GM21390 (cell line): ENCODE measurements around the gene SLC9A6.

ENCODE experiments used
- ATAC-seq: cut with Tn5 transposase; IDR thresholded peaks from one replicate; pipeline ENCODE4 v1.9.1; 2021; ENCODE audit not compliant: unreplicated experiment

The SLC9A6 gene

GRCh38 chrX:135985157-135985972 is at the start of gene SLC9A6:
TSS of gene SLC9A6 (plus strand) at chrX:135985435. CDS start at chrX:135985659, 224 bp downstream.
- ATAC-seq: peak; percentile 89

DNA sequence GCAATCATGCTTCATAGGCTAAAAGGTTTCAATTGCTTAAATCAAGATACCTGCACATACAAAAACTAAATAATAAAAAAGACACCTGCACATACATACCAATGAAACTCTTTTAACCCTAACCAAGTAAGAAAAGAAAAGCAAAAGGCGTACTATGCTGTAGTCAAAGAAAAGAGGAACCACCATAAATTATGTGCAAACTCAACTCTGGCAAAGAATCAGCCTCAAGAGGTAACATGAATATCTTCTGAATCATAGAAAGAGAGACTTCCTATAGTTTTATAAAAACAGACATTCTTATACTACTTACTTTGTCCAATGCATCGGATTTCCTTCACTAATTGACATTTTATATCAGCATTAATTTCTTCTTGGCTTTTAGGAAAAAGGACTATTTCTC is 40.7 kb upstream of the SLC9A6 start:
- no peak for ATAC-seq

- ATAC-seq: no peak
Measured at GRCh38 chrX:135951291-135951690, 33.9 kb upstream of the SLC9A6 start.

DNA sequence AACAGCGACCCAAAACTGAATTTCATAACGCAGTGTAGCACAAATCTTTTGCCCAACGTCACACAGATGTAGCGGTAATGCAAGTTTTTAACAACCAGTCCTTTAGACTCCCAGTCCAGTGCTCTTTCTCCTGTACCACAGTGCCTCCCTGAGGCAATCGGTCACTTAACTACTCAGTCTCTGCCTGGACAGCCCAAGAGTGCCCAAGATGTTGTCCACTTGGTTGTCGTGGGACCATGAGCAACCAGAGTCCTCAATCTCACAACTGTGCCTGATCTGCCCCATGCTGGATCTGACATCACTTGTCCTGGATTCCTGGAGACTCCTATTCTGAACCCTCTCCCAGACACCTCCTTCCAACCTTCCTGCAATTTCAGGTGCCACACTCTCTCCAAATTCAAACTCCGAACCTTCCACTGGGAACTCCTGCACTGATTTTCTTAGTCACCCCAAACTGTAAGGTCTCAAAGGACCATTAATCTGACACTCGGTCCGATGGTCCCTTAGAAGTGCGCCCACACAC is 12.1 kb upstream of the SLC9A6 start:
- no peak for ATAC-seq

DNA sequence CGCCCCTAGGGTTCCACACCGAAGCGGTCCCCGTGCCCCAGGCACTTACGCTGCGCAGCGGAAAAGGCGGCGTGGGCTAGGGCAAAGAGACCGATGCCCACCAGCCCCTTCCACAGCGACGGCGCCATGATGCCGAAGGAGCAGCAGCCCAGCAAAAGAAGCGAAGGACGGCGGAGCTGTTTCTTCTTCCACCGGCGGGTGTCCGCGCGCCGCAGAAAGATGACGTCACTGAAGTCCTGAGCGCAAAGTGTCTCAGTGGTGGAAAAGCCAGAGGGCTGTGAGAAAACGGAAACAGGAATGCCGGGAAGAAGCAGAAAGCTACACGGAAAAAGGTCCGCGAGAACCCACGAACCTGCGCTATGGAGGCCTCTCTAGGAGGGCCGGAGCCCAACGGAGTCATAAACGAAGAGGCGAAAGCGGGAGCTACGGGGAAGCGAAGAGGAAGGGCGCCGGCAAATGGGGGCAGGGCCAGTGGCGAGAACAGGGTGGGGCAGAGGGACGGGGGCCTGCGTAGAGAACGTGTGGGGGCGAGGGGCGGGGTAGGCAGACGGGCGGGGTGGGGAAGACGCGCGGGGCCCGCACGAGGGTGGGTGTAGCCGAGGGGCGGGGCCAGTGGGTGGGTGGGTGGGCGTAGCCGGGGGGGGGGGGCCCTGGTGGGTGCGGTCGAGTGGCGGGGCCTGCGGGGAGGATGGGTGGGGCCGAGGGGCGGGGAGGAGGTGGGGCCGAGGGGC is 11.5 kb upstream of the SLC9A6 start, which contains the start of gene MMGT1:
TSS of gene MMGT1 (minus strand) at position 441 of the 731 bp plus-strand sequence. CDS start at position 128, 313 bp downstream.
- peak; percentile 84 for ATAC-seq

GRCh38 chrX:135974279-135974856 is 10.9 kb upstream of the SLC9A6 start:
- no peak for ATAC-seq

GRCh38 chrX:135975421-135975820 is 9.8 kb upstream of the SLC9A6 start:
- ATAC-seq: no peak

DNA sequence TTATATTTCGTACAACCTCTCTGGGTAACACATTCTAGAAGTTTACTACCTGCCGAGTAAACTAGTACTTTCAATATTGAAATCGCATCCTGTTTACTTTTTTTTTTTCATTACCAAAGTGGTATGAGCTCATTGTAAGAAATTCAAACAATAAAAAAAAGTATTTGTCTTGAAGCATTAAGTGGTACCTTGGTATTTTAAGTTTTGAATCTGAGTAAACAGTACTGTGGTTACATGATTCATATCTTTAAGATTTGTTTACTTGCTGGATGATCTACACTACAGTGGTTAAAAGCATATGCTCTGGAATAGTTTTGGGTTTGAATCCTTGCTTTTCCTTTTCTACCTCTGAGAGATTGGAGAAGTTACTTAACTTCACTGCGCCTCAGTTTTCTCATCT is 7.6 kb upstream of the SLC9A6 start:
- no peak for ATAC-seq

- ATAC-seq: no peak
Measured at GRCh38 chrX:135981010-135981409, 4.2 kb upstream of the SLC9A6 start.

DNA sequence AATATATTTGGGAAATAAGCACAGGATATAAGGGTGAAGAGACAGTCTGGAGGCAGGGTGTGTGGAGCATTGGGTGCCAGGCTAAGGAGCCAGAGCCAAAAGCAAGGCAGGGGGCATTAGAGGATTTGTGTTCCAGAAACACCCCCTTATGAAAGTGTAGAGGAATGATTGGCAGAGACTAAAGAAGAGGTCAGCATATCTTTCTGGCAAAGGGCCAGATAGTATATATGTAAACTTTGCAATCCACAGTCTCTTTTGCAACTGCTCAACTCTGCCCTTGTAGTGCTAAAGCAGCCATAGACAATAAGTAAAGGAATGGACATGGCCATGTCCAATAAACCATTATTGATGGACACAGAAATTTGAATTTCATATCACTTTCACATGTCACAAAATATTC is 3.6 kb upstream of the SLC9A6 start:
- no peak for ATAC-seq

GRCh38 chrX:135982860-135983259 is 2.4 kb upstream of the SLC9A6 start:
- ATAC-seq: no peak

DNA sequence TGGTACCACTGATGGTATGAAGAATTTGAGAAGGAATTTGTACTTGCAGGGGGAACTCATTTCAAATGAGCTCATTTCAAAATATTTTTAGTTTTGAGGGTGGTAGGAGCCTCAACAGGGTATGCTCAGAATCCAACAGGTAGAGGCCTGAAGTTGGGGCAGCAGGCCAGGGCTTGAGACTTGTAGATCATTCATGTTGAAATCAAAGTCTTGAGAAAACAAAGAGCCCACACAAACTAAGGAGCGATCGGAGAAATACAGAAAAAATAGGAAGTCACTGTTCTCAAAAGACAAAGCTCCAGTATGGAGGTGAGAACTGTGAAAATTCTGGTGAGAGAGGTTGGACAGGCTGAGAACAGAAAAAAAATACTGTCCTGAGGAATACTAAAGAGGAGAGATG is 979 bp upstream of the SLC9A6 start:
- ATAC-seq: no peak

DNA sequence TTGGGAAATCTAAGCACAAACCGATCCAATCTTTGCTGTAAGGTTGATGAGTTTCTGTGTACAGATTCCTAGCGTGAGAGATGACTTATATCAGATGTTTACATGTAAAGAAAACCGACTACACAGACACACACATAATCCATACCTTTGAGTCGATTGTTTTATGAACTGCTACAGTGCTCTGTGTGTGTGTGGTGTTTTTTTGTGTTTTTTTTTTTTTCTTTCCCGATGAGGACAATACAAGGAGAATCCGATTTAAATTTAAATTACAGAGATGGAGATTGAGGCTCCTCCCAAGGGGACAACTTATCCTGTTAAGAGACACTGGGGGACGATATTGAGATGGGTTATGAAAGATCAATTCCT is 461 bp upstream of the SLC9A6 start:
- ATAC-seq: peak; percentile 2

DNA sequence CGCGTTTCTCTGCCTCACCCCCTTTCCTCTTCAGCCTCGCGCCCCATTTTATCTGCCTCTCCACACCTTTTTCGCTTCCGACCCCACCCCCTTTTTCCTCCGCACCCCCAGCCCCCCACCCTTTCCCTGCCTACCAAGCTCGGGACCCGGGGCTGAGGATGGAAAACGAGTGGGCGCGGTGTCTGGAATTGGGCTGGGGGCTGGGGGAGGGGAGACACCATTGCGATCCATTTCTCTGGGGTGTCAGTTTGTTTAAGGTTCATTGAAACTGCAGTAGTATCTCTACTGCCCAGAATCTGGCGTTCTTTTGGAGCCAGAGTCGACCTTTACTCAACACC is 707 bp downstream of the SLC9A6 start:
- ATAC-seq: no peak

GRCh38 chrX:135988245-135988644 is 3.0 kb downstream of the SLC9A6 start:
- ATAC-seq: no peak

DNA sequence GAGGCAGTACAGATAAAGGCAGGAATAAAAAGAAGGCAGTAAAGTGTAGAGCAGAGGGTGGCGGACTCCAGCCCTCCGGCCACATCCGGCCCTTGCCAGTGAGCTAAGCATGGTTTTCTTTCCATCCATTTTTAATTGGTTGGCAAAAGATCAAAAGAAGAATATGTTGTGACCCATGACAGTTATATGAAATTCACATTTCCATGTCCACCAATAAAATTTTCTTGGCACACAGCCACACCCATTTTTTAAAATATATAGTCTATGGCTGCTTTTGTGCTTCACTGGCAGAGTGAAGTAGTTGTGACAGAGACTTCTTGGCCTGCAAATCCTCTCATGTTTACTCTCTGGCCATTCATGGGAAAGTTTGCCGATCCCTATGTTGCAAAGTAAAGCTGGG is 29.8 kb downstream of the SLC9A6 start:
- ATAC-seq: no peak

GRCh38 chrX:136016881-136017280 is 31.6 kb downstream of the SLC9A6 start:
- ATAC-seq: no peak

DNA sequence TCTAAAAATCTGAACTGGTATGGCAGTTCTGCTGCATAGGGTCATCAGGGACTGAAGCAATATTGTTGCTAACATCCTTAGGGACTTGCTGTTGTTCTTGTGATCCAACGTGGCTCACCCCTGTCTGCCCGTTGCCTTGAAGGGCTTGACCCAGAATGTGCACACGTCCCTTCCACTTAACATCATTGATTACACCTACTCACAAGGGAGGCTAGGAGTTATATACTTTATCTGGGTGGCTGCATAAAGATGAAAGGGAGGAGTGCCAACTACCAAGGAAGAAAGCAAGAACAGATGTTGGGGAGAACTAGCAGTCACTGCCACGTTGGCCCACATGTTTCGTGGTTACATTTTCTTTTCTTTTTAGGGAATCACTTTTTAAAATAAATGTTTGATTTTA is 34.0 kb downstream of the SLC9A6 start:
- no peak for ATAC-seq

- ATAC-seq: peak; percentile 67
Measured at GRCh38 chrX:136021160-136021559, 35.9 kb downstream of the SLC9A6 start.

GRCh38 chrX:136021903-136022302 is 36.7 kb downstream of the SLC9A6 start:
- ATAC-seq: peak; percentile 69

GRCh38 chrX:136025091-136025490 is 39.9 kb downstream of the SLC9A6 start:
- no peak for ATAC-seq
